Caco-2 (cell line): ENCODE results near the gene GTF3C2. TPM values are rescaled to one million over a fixed set of nuclear protein-coding genes. Genes with fewer than 3 reads are reported as not detected.

Source experiments
- BruUV-seq: library from RNA; stranded (reverse); fragments of 400-500 nt; replicated peaks from 2 replicates; lab custom pipeline; 2021; lab: Mats Ljungman, UMichigan
- CTCF ChIA-PET: fragments of 300-600 bp; sonication (Branson Sonifier 250); formaldehyde crosslinking; loops from one replicate; lab custom pipeline; 2022; ENCODE audit warnings: antibody characterized with exemption; lab: Charles Lee
- POLR2A ChIA-PET: fragments of 300-600 bp; sonication (Branson Sonifier 250); formaldehyde crosslinking; loops from one replicate; lab custom pipeline; 2022; ENCODE audit warnings: antibody characterized with exemption; lab: Charles Lee
- DNase-seq, 2 experiments: peaks; one replicate each; pipeline versions ENCODE4 v3.0.0 to v3.0.0-alpha.2; 2020 to 2022
- H3K27me3 ChIP-seq: replicated peaks from 2 replicates; pipeline ENCODE4 v1.6.0; 2011; ENCODE audit warnings: low read length; ENCODE audit not compliant: control insufficient read depth, insufficient read depth
- H3K36me3 ChIP-seq: 2 replicates; pipeline ENCODE4 v1.5.1; 2011; ENCODE audit warnings: low read length; ENCODE audit not compliant: control insufficient read depth, insufficient read depth
- H3K4me1 ChIP-seq: fragments of 250-450 bp; sonication (Bioruptor Pico); 2 replicates; pipeline ENCODE4 v1.5.1; 2020; ENCODE audit warnings: mild to moderate bottlenecking
- H3K4me3 ChIP-seq: 2 replicates; pipeline ENCODE4 v1.5.1; 2011; ENCODE audit warnings: low read depth, mild to moderate bottlenecking, control low read depth, low read length
- H3K9me3 ChIP-seq: fragments of 250-450 bp; sonication (Bioruptor Pico); 2 replicates; pipeline ENCODE4 v1.5.1; 2020; ENCODE audit warnings: mild to moderate bottlenecking, moderate library complexity
- H3K27ac Mint-ChIP-seq: one replicate; pipeline ENCODE4 v1.8.0; 2022; ENCODE audit warnings: mixed read lengths; ENCODE audit not compliant: unreplicated experiment
- H3K27me3 Mint-ChIP-seq: one replicate; pipeline ENCODE4 v1.8.0; 2022; ENCODE audit warnings: mixed read lengths; ENCODE audit not compliant: insufficient read depth, unreplicated experiment
- H3K36me3 Mint-ChIP-seq: one replicate; pipeline ENCODE4 v1.8.0; 2022; ENCODE audit warnings: mild to moderate bottlenecking, mixed read lengths; ENCODE audit not compliant: insufficient read depth, unreplicated experiment
- H3K4me1 Mint-ChIP-seq: one replicate; pipeline ENCODE4 v1.8.0; 2022; ENCODE audit warnings: low read depth, mixed read lengths; ENCODE audit not compliant: unreplicated experiment
- H3K4me3 Mint-ChIP-seq: one replicate; pipeline ENCODE4 v1.8.0; 2022; ENCODE audit warnings: mild to moderate bottlenecking, moderate library complexity, mixed read lengths; ENCODE audit not compliant: unreplicated experiment
- H3K9me3 Mint-ChIP-seq: one replicate; pipeline ENCODE4 v1.8.0; 2022; ENCODE audit warnings: mixed read lengths; ENCODE audit not compliant: unreplicated experiment
- intact Hi-C: fragments of 100-400 bp; cut with micrococcal nuclease; formaldehyde crosslinking; loops from one replicate; pipeline ENCODE4 v1.10.0; 2022; ENCODE audit not compliant: unreplicated experiment
- total RNA-seq: library from RNA; stranded (reverse); gene quantifications from 2 replicates; pipeline ENCODE4 v1.2.3, GENCODE V29; 2022
- TF ChIP-seq, protein P1 (sequence below), 2 experiments: fragments of 200-600 bp in 1 of 2; IDR thresholded peaks; 1 replicate in 1 of 2; 2 replicates in 1 of 2; pipeline versions ENCODE4 v1.5.1 to v1.8.0; 2011 to 2022; ENCODE audit warnings: antibody characterized with exemption in 1 of 2, control low read depth in 1 of 2, inconsistent platforms in 1 of 2, low read depth in 1 of 2, low read length in 1 of 2, mild to moderate bottlenecking in 1 of 2, moderate library complexity in 1 of 2; ENCODE audit not compliant: insufficient read depth in 1 of 2, severe bottlenecking in 1 of 2, unreplicated experiment in 1 of 2

The GTF3C2 gene
- total RNA-seq, 1 experiment from 2014 or later, result 91.4 TPM

- POLR2A ChIA-PET, result interaction anchor here (0.5 kb wide), 1 partner anchor 36 kb away, joined by 3 read pairs; no protein-coding TSS in a partner anchor
- peaks cover 11% of the 10 kb centered on the region for H3K36me3 Mint-ChIP-seq
- no TSS peak for BruUV-seq
Observed at GRCh38 chr2:27316655-27317412, 39.7 kb downstream of the GTF3C2 start.

DNA sequence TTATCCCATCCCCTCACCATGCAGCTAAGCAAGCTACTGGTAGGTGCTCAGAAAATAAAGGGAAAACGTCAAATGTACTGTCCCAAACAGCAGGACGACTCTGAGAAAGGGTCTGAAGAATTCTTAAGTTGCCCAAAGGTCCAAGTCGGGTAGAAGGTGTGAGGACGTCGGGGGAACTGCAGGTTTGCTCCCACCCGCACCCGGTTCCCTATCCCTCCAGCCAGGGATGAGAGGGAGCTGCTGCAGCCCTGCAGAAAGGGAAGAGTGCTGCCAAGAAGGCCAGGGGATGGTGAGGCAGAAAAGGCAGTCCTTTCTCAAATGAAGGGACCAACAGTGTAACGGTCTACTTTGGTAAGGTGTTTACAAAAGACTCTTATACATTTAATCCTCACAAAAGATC, 41.4 kb downstream of the GTF3C2 start:
- H3K36me3 Mint-ChIP-seq, result no peaks in the 10 kb centered on the region
- H3K27me3 Mint-ChIP-seq, result no peaks in the 10 kb centered on the region
- POLR2A ChIA-PET, result no interaction called here
- H3K4me1 Mint-ChIP-seq, result peaks cover 11% of the 10 kb centered on the region
- Histone ChIP-seq H3K27me3 (no peaks in the 10 kb centered on the region; the same call in 1 of the 2 replicates), H3K4me3 (no peak overlapping the region), H3K36me3 (no peaks in the 10 kb centered on the region), H3K9me3 (no peaks in the 10 kb centered on the region), H3K4me1 (peaks cover 16% of the 10 kb centered on the region)
- intact Hi-C loops, result no loop called here
- no peak overlapping the region for H3K27ac Mint-ChIP-seq
- TF ChIP-seq, protein P1, sequence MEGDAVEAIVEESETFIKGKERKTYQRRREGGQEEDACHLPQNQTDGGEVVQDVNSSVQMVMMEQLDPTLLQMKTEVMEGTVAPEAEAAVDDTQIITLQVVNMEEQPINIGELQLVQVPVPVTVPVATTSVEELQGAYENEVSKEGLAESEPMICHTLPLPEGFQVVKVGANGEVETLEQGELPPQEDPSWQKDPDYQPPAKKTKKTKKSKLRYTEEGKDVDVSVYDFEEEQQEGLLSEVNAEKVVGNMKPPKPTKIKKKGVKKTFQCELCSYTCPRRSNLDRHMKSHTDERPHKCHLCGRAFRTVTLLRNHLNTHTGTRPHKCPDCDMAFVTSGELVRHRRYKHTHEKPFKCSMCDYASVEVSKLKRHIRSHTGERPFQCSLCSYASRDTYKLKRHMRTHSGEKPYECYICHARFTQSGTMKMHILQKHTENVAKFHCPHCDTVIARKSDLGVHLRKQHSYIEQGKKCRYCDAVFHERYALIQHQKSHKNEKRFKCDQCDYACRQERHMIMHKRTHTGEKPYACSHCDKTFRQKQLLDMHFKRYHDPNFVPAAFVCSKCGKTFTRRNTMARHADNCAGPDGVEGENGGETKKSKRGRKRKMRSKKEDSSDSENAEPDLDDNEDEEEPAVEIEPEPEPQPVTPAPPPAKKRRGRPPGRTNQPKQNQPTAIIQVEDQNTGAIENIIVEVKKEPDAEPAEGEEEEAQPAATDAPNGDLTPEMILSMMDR (IDR thresholded peaks at IDR 0.05; ENCODE audit: insufficient read depth in 1 of 2, low read depth in 1 of 2, low read length in 1 of 2, severe bottlenecking in 1 of 2, unreplicated experiment in 1 of 2), result no peak
- no TSS peak for BruUV-seq
- no peak overlapping the region for H3K4me3 Mint-ChIP-seq
- no peak for DNase-seq
- CTCF ChIA-PET, result no interaction called here
- H3K9me3 Mint-ChIP-seq, result no peaks in the 10 kb centered on the region

More at GRCh38 chr2:27316655-27317412, 39.7 kb downstream of the GTF3C2 start:
- Mint-ChIP-seq H3K9me3 (no peaks in the 10 kb centered on the region), H3K27ac (no peak overlapping the region), H3K4me3 (no peak overlapping the region), H3K27me3 (no peaks in the 10 kb centered on the region), H3K4me1 (peaks cover 24% of the 10 kb centered on the region)
- intact Hi-C loops, result no loop called here
- Histone ChIP-seq H3K9me3 (no peaks in the 10 kb centered on the region), H3K4me3 (no peak overlapping the region), H3K27me3 (no peaks in the 10 kb centered on the region; the same call in 1 of the 2 replicates), H3K36me3 (no peaks in the 10 kb centered on the region), H3K4me1 (peaks cover 26% of the 10 kb centered on the region)
- DNase-seq, result no peak
- CTCF ChIA-PET, result no interaction called here
- TF ChIP-seq, protein P1 (IDR thresholded peaks at IDR 0.05; ENCODE audit: insufficient read depth in 1 of 2, low read depth in 1 of 2, low read length in 1 of 2, severe bottlenecking in 1 of 2, unreplicated experiment in 1 of 2), result no peak

- no peak overlapping the region for H3K4me3 Mint-ChIP-seq
- H3K27ac Mint-ChIP-seq, result no peak overlapping the region
- peaks cover 4% of the 10 kb centered on the region for H3K36me3 Mint-ChIP-seq
- Histone ChIP-seq H3K4me3 (no peak overlapping the region), H3K9me3 (no peaks in the 10 kb centered on the region), H3K36me3 (no peaks in the 10 kb centered on the region), H3K4me1 (peaks cover 16% of the 10 kb centered on the region), H3K27me3 (no peaks in the 10 kb centered on the region; the same call in 1 of the 2 replicates)
- TF ChIP-seq, protein P1 (IDR thresholded peaks at IDR 0.05; ENCODE audit: insufficient read depth in 1 of 2, low read depth in 1 of 2, low read length in 1 of 2, severe bottlenecking in 1 of 2, unreplicated experiment in 1 of 2), result no peak
- intact Hi-C loops, result no loop called here
- no peaks in the 10 kb centered on the region for H3K9me3 Mint-ChIP-seq
- no peak for DNase-seq
- BruUV-seq, result no TSS peak
- ChIA-PET POLR2A (no interaction called here), CTCF (no interaction called here)
- peaks cover 11% of the 10 kb centered on the region for H3K4me1 Mint-ChIP-seq
- no peaks in the 10 kb centered on the region for H3K27me3 Mint-ChIP-seq
Observed at GRCh38 chr2:27314709-27315108, 41.9 kb downstream of the GTF3C2 start.
